Measurements from ENCODE around the gene GPR143.

- TF ChIP-seq SUZ12 (IDR thresholded peaks at IDR 0.05; ENCODE audit: extremely low read depth, insufficient read depth, insufficient read length): no peak
- no peak for TF ChIP-seq YY1 (IDR thresholded peaks at IDR 0.05; ENCODE audit: insufficient read depth, insufficient read length)
- TF ChIP-seq ZNF274 (IDR thresholded peaks at IDR 0.05; ENCODE audit: low read depth, low read length): no peak
Measured at GRCh38 chrX:9807355-9808182, 41.9 kb upstream of the GPR143 start.
